Measurements from ENCODE around the gene SIGLEC7.

SIGLEC7 gene

GRCh38 chr19:51124729-51125128 is 17.4 kb upstream of the SIGLEC7 start, which contains the start of gene SIGLEC9:
TSS of gene SIGLEC9 (plus strand) at chr19:51124906. CDS start at chr19:51124975, 69 bp downstream.
- Histone ChIP-seq H3K9me3 (ENCODE audit: control insufficient read depth, low read length) (no peaks in the 10 kb centered on the region), H3K4me1 (ENCODE audit: control insufficient read depth, insufficient read depth, low read length, poor library complexity, severe bottlenecking) (peaks cover 50% of the 10 kb centered on the region), H3K4me3 (ENCODE audit: insufficient read depth, low read depth, low read length, poor library complexity, severe bottlenecking) (no peak within 1 kb of the TSS), H3K36me3 (ENCODE audit: control insufficient read depth, insufficient read depth, low read length) (no peaks in the 10 kb centered on the region), H3K27ac (ENCODE audit: insufficient read depth, low read length, poor library complexity, severe bottlenecking) (peak within 1 kb of the TSS; percentile 27), H3K27me3 (replicated peaks; ENCODE audit: control insufficient read depth, insufficient read depth, low read length, poor library complexity, severe bottlenecking) (no peaks in the 10 kb centered on the region)
- no peak for DNase-seq

GRCh38 chr19:51125421-51126075 is 16.6 kb upstream of the SIGLEC7 start:
- no peak for DNase-seq
- no peaks in the 10 kb centered on the region for H3K9me3 ChIP-seq (ENCODE audit: control insufficient read depth, low read length)
- peaks cover 50% of the 10 kb centered on the region for H3K4me1 ChIP-seq (ENCODE audit: control insufficient read depth, insufficient read depth, low read length, poor library complexity, severe bottlenecking)
- no peak overlapping the region for H3K27ac ChIP-seq (ENCODE audit: insufficient read depth, low read length, poor library complexity, severe bottlenecking)
- no peaks in the 10 kb centered on the region for H3K36me3 ChIP-seq (ENCODE audit: control insufficient read depth, insufficient read depth, low read length)
- no peaks in the 10 kb centered on the region for H3K27me3 ChIP-seq (replicated peaks; ENCODE audit: control insufficient read depth, insufficient read depth, low read length, poor library complexity, severe bottlenecking)
- no peak overlapping the region for H3K4me3 ChIP-seq (ENCODE audit: insufficient read depth, low read depth, low read length, poor library complexity, severe bottlenecking)

GRCh38 chr19:51127032-51127431 is 15.1 kb upstream of the SIGLEC7 start:
- no peak overlapping the region for H3K27ac ChIP-seq (ENCODE audit: insufficient read depth, low read length, poor library complexity, severe bottlenecking)
- DNase-seq = no peak
- H3K4me3 ChIP-seq (ENCODE audit: insufficient read depth, low read depth, low read length, poor library complexity, severe bottlenecking) = no peak overlapping the region
- peaks cover 54% of the 10 kb centered on the region for H3K4me1 ChIP-seq (ENCODE audit: control insufficient read depth, insufficient read depth, low read length, poor library complexity, severe bottlenecking)
- no peaks in the 10 kb centered on the region for H3K27me3 ChIP-seq (replicated peaks; ENCODE audit: control insufficient read depth, insufficient read depth, low read length, poor library complexity, severe bottlenecking)
- no peaks in the 10 kb centered on the region for H3K9me3 ChIP-seq (ENCODE audit: control insufficient read depth, low read length)
- H3K36me3 ChIP-seq (ENCODE audit: control insufficient read depth, insufficient read depth, low read length) = no peaks in the 10 kb centered on the region

DNA sequence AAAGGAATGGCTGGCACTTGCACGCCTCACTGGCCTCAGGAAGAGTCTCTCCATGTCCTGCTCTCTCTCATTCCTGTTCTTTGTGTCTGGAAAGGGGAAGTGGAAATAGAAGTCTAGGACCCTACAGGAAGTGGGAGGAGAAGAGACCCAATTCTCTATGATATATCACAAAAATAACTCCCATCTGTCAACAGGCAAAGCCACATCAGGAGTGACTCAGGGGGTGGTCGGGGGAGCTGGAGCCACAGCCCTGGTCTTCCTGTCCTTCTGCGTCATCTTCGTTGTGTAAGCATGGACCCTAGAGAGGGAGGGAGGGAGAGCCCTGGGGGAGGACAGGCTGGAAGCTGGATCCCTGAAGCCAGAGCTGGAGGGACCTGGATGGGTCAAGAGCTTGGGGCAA is 14.3 kb upstream of the SIGLEC7 start:
- Histone ChIP-seq H3K27ac (ENCODE audit: insufficient read depth, low read length, poor library complexity, severe bottlenecking) (no peak overlapping the region), H3K27me3 (replicated peaks; ENCODE audit: control insufficient read depth, insufficient read depth, low read length, poor library complexity, severe bottlenecking) (no peaks in the 10 kb centered on the region), H3K9me3 (ENCODE audit: control insufficient read depth, low read length) (no peaks in the 10 kb centered on the region), H3K4me1 (ENCODE audit: control insufficient read depth, insufficient read depth, low read length, poor library complexity, severe bottlenecking) (peaks cover 54% of the 10 kb centered on the region), H3K4me3 (ENCODE audit: insufficient read depth, low read depth, low read length, poor library complexity, severe bottlenecking) (no peak overlapping the region), H3K36me3 (ENCODE audit: control insufficient read depth, insufficient read depth, low read length) (no peaks in the 10 kb centered on the region)
- DNase-seq = no peak

- H3K27ac ChIP-seq (ENCODE audit: insufficient read depth, low read length, poor library complexity, severe bottlenecking) = no peak overlapping the region
- no peak overlapping the region for H3K4me3 ChIP-seq (ENCODE audit: insufficient read depth, low read depth, low read length, poor library complexity, severe bottlenecking)
- H3K4me1 ChIP-seq (ENCODE audit: control insufficient read depth, insufficient read depth, low read length, poor library complexity, severe bottlenecking) = peaks cover 49% of the 10 kb centered on the region
- H3K27me3 ChIP-seq (replicated peaks; ENCODE audit: control insufficient read depth, insufficient read depth, low read length, poor library complexity, severe bottlenecking) = no peaks in the 10 kb centered on the region
- no peak for DNase-seq
- H3K9me3 ChIP-seq (ENCODE audit: control insufficient read depth, low read length) = no peaks in the 10 kb centered on the region
- no peaks in the 10 kb centered on the region for H3K36me3 ChIP-seq (ENCODE audit: control insufficient read depth, insufficient read depth, low read length)
Observed at GRCh38 chr19:51128227-51128626, 13.9 kb upstream of the SIGLEC7 start.

DNA sequence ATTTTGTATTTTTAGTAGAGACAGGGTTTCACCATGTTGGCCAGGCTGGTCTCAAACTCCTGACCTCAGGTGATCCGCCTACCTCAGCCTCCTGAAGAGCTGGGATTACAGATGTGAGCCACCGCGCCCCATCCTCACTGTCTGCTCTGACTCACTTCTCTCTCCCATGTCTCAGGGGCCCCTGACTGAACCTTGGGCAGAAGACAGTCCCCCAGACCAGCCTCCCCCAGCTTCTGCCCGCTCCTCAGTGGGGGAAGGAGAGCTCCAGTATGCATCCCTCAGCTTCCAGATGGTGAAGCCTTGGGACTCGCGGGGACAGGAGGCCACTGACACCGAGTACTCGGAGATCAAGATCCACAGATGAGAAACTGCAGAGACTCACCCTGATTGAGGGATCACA is 12.4 kb upstream of the SIGLEC7 start:
- Histone ChIP-seq H3K36me3 (ENCODE audit: control insufficient read depth, insufficient read depth, low read length) (no peaks in the 10 kb centered on the region), H3K27me3 (replicated peaks; ENCODE audit: control insufficient read depth, insufficient read depth, low read length, poor library complexity, severe bottlenecking) (no peaks in the 10 kb centered on the region), H3K4me1 (ENCODE audit: control insufficient read depth, insufficient read depth, low read length, poor library complexity, severe bottlenecking) (peaks cover 35% of the 10 kb centered on the region), H3K27ac (ENCODE audit: insufficient read depth, low read length, poor library complexity, severe bottlenecking) (no peak overlapping the region), H3K9me3 (ENCODE audit: control insufficient read depth, low read length) (no peaks in the 10 kb centered on the region), H3K4me3 (ENCODE audit: insufficient read depth, low read depth, low read length, poor library complexity, severe bottlenecking) (no peak overlapping the region)
- DNase-seq = no peak

GRCh38 chr19:51131780-51132680 is 10.1 kb upstream of the SIGLEC7 start:
- H3K4me3 ChIP-seq (ENCODE audit: insufficient read depth, low read depth, low read length, poor library complexity, severe bottlenecking) = no peak overlapping the region
- H3K9me3 ChIP-seq (ENCODE audit: control insufficient read depth, low read length) = no peaks in the 10 kb centered on the region
- peaks cover 23% of the 10 kb centered on the region for H3K4me1 ChIP-seq (ENCODE audit: control insufficient read depth, insufficient read depth, low read length, poor library complexity, severe bottlenecking)
- H3K27me3 ChIP-seq (replicated peaks; ENCODE audit: control insufficient read depth, insufficient read depth, low read length, poor library complexity, severe bottlenecking) = no peaks in the 10 kb centered on the region
- no peaks in the 10 kb centered on the region for H3K36me3 ChIP-seq (ENCODE audit: control insufficient read depth, insufficient read depth, low read length)
- DNase-seq = no peak
- no peak overlapping the region for H3K27ac ChIP-seq (ENCODE audit: insufficient read depth, low read length, poor library complexity, severe bottlenecking)

- no peaks in the 10 kb centered on the region for H3K27me3 ChIP-seq (replicated peaks; ENCODE audit: control insufficient read depth, insufficient read depth, low read length, poor library complexity, severe bottlenecking)
- DNase-seq = no peak
- no peaks in the 10 kb centered on the region for H3K36me3 ChIP-seq (ENCODE audit: control insufficient read depth, insufficient read depth, low read length)
- H3K27ac ChIP-seq (ENCODE audit: insufficient read depth, low read length, poor library complexity, severe bottlenecking) = no peak overlapping the region
- H3K9me3 ChIP-seq (ENCODE audit: control insufficient read depth, low read length) = no peaks in the 10 kb centered on the region
- no peak overlapping the region for H3K4me3 ChIP-seq (ENCODE audit: insufficient read depth, low read depth, low read length, poor library complexity, severe bottlenecking)
- peaks cover 7% of the 10 kb centered on the region for H3K4me1 ChIP-seq (ENCODE audit: control insufficient read depth, insufficient read depth, low read length, poor library complexity, severe bottlenecking)
Observed at GRCh38 chr19:51135004-51135403, 7.1 kb upstream of the SIGLEC7 start.

DNA sequence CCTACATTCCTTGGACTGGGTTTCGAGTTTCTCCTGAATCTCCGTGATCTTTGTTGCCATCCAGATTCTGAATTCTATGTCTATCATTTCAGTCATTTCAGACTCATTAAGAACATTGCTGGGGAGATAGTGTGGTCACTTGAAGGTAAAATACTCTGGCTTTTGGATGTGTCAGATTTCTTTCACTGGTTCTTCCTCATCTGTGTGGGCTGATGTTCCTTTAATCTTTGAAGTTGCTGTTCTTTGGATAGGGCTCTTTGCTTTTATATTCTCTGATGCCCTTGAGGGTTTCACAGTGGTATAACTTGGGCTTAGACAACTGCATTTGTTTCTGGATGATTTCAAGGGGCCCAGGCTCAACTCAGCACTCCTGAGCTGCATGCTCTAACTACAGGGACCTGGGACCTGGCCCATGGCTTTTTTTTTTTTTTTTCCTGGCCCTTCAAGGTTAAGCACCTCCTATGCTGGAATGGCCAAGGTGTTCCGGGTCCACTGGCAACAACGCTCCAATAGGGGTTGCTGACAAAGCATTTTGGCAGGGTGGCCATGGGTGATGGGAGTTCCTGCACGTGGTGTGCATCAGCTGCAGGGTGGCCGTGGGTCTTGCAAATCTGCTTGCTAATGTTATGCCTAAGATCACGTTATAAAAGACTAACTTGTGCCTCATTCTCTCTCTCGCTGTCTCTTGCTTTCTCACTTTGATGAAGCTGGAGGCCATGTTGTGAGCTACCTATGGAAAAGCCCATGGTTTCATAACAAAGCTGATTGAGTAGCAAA is 5.9 kb upstream of the SIGLEC7 start:
- Histone ChIP-seq H3K27me3 (replicated peaks; ENCODE audit: control insufficient read depth, insufficient read depth, low read length, poor library complexity, severe bottlenecking) (no peaks in the 10 kb centered on the region), H3K27ac (ENCODE audit: insufficient read depth, low read length, poor library complexity, severe bottlenecking) (no peak overlapping the region), H3K4me1 (ENCODE audit: control insufficient read depth, insufficient read depth, low read length, poor library complexity, severe bottlenecking) (peaks cover 7% of the 10 kb centered on the region), H3K4me3 (ENCODE audit: insufficient read depth, low read depth, low read length, poor library complexity, severe bottlenecking) (no peak overlapping the region), H3K9me3 (ENCODE audit: control insufficient read depth, low read length) (no peaks in the 10 kb centered on the region), H3K36me3 (ENCODE audit: control insufficient read depth, insufficient read depth, low read length) (no peaks in the 10 kb centered on the region)
- DNase-seq = no peak

Data from effector memory CD4-positive, alpha-beta T cell (primary cell).